HepG2 (cell line): ENCODE results near the gene PGRMC2. TPM values are rescaled to one million over a fixed set of nuclear protein-coding genes. Genes with fewer than 3 reads are reported as not detected.

Source experiments
- ARID5B ChIP-seq: IDR thresholded peaks from 2 replicates; pipeline ENCODE4 v1.4.0; 2020; ENCODE audit warnings: mild to moderate bottlenecking, missing genetic modification reagents
- CSRNP1 ChIP-seq: sonication (generic); formaldehyde crosslinking; IDR thresholded peaks from 2 replicates; pipeline ENCODE4 v1.8.1; 2023; ENCODE audit warnings: mild to moderate bottlenecking, missing genetic modification reagents
- NFYC ChIP-seq: IDR thresholded peaks from 2 replicates; pipeline ENCODE4 v1.6.1; 2016; ENCODE audit warnings: missing genetic modification reagents, missing compliant biosample characterization
- SIN3A ChIP-seq: IDR thresholded peaks from 2 replicates; pipeline ENCODE4 v1.6.1; 2011; ENCODE audit warnings: low read depth, mild to moderate bottlenecking, control low read depth, low read length, borderline replicate concordance
- SIN3B ChIP-seq: fragments of 150-350 bp; IDR thresholded peaks from 2 replicates; pipeline ENCODE4 v1.6.1; 2014; ENCODE audit warnings: low read length
- SIX4 ChIP-seq: sonication (generic); formaldehyde crosslinking; IDR thresholded peaks from 2 replicates; pipeline ENCODE4 v1.4.0; 2020; ENCODE audit warnings: missing genetic modification reagents
- SMAD3 ChIP-seq: sonication (generic); formaldehyde crosslinking; IDR thresholded peaks from 2 replicates; pipeline ENCODE4 v1.4.0; 2020; ENCODE audit warnings: missing genetic modification reagents
- STAT5B ChIP-seq: sonication (generic); formaldehyde crosslinking; IDR thresholded peaks from 2 replicates; pipeline ENCODE4 v1.4.0; 2020; ENCODE audit warnings: missing genetic modification reagents
- TEF ChIP-seq: sonication (generic); formaldehyde crosslinking; IDR thresholded peaks from 2 replicates; pipeline ENCODE4 v1.5.0; 2020; ENCODE audit warnings: missing genetic modification reagents
- YY1 ChIP-seq: IDR thresholded peaks from 2 replicates; pipeline ENCODE4 v1.6.1; 2011; ENCODE audit warnings: low read length, low read depth, moderate library complexity, mild to moderate bottlenecking; ENCODE audit not compliant: insufficient read depth, insufficient replicate concordance
- ZNF232 ChIP-seq: sonication (generic); formaldehyde crosslinking; IDR thresholded peaks from 2 replicates; pipeline ENCODE4 v1.4.0; 2020; ENCODE audit warnings: missing genetic modification reagents, borderline replicate concordance
- ZNF747 ChIP-seq: sonication (generic); formaldehyde crosslinking; IDR thresholded peaks from 2 replicates; pipeline ENCODE4 v1.8.1; 2023; ENCODE audit warnings: missing genetic modification reagents, mild to moderate bottlenecking, borderline replicate concordance
- polyA plus RNA-seq, 8 experiments: library from polyadenylated mRNA; depleted of rRNA in 3 of 8; stranded (reverse) in 7 of 8; unstranded in 1 of 8; fragments of >200 nt; fragmentation: Illumina TruSeq in 4 of 8; extraction: Trizol in 4 of 8; gene quantifications; 2 replicates each; pipeline versions ENCODE4 v1.2.1 to v1.2.3, GENCODE V29; 2011 to 2016; ENCODE audit warnings: low read depth in 4 of 8, missing spikeins in 1 of 8, mixed read lengths in 1 of 8; ENCODE audit not compliant: insufficient read depth in 1 of 8
- total RNA-seq, 5 experiments: library from RNA; depleted of rRNA; stranded (reverse); fragments of >200 nt; fragmentation: Illumina TruSeq; extraction: Trizol; gene quantifications; 2 replicates each; pipeline ENCODE4 v1.2.3, GENCODE V29; 2016; ENCODE audit warnings: low read depth in 1 of 5
- TF ChIP-seq, protein P1 (sequence below): sonication (generic); formaldehyde crosslinking; IDR thresholded peaks from 2 replicates; pipeline ENCODE4 v1.5.1; 2020; ENCODE audit warnings: mild to moderate bottlenecking, missing genetic modification reagents, moderate library complexity
- TF ChIP-seq, protein P2 (sequence below): sonication (generic); formaldehyde crosslinking; IDR thresholded peaks from 2 replicates; pipeline ENCODE4 v1.8.0; 2022; ENCODE audit warnings: mild to moderate bottlenecking, missing genetic modification reagents, moderate library complexity
- TF ChIP-seq, protein P3 (sequence below): sonication (generic); formaldehyde crosslinking; IDR thresholded peaks from 2 replicates; pipeline ENCODE4 v1.5.0; 2020; ENCODE audit warnings: mild to moderate bottlenecking, missing genetic modification reagents

The PGRMC2 gene
- total and polyA plus RNA-seq, 2 of the 13 experiments (the other 11 are each of a cell fraction or from before 2014, with no cell fraction given) = 16.0 to 19.8 TPM

DNA sequence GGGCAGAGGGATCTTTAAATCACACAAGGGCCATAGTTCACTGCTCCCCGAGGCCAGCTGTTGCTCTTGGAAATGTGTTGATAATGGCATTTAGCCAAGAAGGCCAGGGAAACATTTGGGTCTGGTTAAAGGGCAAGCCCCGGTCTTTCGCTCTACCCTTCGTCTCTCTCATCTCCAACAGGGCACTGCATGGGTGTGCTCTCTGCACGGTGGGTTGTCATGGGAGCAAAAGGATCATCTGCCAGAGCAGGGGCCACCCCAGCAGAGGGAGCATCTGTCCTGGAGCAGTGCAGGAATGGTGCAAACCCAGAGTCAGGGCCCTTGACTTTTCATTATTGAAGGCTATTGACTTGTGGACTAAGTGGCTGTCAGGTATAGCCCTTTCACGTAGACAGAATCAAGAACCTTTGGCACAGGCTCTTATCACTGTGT lies 22.7 kb upstream of the PGRMC2 start (continued):
- no peak for TF ChIP-seq CSRNP1 (CRISPR knock-in tag)
- no peak for TF ChIP-seq SIX4 (CRISPR knock-in tag)
- TF ChIP-seq STAT5B (CRISPR knock-in tag) = no peak
- TF ChIP-seq YY1 = peak; percentile 28
- TF ChIP-seq, protein P1, sequence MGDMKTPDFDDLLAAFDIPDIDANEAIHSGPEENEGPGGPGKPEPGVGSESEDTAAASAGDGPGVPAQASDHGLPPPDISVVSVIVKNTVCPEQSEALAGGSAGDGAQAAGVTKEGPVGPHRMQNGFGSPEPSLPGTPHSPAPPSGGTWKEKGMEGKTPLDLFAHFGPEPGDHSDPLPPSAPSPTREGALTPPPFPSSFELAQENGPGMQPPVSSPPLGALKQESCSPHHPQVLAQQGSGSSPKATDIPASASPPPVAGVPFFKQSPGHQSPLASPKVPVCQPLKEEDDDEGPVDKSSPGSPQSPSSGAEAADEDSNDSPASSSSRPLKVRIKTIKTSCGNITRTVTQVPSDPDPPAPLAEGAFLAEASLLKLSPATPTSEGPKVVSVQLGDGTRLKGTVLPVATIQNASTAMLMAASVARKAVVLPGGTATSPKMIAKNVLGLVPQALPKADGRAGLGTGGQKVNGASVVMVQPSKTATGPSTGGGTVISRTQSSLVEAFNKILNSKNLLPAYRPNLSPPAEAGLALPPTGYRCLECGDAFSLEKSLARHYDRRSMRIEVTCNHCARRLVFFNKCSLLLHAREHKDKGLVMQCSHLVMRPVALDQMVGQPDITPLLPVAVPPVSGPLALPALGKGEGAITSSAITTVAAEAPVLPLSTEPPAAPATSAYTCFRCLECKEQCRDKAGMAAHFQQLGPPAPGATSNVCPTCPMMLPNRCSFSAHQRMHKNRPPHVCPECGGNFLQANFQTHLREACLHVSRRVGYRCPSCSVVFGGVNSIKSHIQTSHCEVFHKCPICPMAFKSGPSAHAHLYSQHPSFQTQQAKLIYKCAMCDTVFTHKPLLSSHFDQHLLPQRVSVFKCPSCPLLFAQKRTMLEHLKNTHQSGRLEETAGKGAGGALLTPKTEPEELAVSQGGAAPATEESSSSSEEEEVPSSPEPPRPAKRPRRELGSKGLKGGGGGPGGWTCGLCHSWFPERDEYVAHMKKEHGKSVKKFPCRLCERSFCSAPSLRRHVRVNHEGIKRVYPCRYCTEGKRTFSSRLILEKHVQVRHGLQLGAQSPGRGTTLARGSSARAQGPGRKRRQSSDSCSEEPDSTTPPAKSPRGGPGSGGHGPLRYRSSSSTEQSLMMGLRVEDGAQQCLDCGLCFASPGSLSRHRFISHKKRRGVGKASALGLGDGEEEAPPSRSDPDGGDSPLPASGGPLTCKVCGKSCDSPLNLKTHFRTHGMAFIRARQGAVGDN (CRISPR knock-in tag) = peak; percentile 26; the same call in 1 of the 2 replicates
- TF ChIP-seq ARID5B (CRISPR knock-in tag) = peak; percentile 62; the same call in 1 of the 2 replicates
- TF ChIP-seq ZNF747 = no peak
- TF ChIP-seq SIN3B = no peak
- TF ChIP-seq TEF (CRISPR knock-in tag) = no peak
- TF ChIP-seq, protein P2, sequence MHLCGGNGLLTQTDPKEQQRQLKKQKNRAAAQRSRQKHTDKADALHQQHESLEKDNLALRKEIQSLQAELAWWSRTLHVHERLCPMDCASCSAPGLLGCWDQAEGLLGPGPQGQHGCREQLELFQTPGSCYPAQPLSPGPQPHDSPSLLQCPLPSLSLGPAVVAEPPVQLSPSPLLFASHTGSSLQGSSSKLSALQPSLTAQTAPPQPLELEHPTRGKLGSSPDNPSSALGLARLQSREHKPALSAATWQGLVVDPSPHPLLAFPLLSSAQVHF = no peak
- 0 out of 2 replicates have a peak, but pooled peaks have one; percentile 27 for TF ChIP-seq SMAD3 (CRISPR knock-in tag)
- no peak for TF ChIP-seq SIN3A
- TF ChIP-seq, protein P3, sequence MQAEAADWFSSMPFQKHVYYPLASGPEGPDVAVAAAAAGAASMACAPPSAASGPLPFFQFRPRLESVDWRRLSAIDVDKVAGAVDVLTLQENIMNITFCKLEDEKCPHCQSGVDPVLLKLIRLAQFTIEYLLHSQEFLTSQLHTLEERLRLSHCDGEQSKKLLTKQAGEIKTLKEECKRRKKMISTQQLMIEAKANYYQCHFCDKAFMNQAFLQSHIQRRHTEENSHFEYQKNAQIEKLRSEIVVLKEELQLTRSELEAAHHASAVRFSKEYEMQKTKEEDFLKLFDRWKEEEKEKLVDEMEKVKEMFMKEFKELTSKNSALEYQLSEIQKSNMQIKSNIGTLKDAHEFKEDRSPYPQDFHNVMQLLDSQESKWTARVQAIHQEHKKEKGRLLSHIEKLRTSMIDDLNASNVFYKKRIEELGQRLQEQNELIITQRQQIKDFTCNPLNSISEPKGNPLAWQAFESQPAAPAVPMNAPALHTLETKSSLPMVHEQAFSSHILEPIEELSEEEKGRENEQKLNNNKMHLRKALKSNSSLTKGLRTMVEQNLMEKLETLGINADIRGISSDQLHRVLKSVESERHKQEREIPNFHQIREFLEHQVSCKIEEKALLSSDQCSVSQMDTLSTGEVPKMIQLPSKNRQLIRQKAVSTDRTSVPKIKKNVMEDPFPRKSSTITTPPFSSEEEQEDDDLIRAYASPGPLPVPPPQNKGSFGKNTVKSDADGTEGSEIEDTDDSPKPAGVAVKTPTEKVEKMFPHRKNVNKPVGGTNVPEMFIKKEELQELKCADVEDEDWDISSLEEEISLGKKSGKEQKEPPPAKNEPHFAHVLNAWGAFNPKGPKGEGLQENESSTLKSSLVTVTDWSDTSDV (CRISPR knock-in tag) = no peak
- no peak for TF ChIP-seq NFYC
- TF ChIP-seq ZNF232 (CRISPR knock-in tag) = no peak
